SJCRH30 (cell line): ENCODE measurements around the gene THAP7. TPM values are rescaled to one million over a fixed set of nuclear protein-coding genes. Genes with fewer than 3 reads are reported as not detected.
"Not testable (repeated sequence)": the region's sequence is repeated elsewhere in the genome, so short reads cannot be mapped to it uniquely, and the experiment has no call there.

Experiments
- DNase-seq, 2 experiments: peaks; one replicate each; pipeline ENCODE4 v3.0.0-alpha.2; 2015 to 2020
- H3K27ac ChIP-seq: fragments of 250-450 bp; sonication (Bioruptor Pico); 2 replicates; pipeline ENCODE4 v1.5.1; 2020; ENCODE audit warnings: mild to moderate bottlenecking, moderate library complexity
- H3K27me3 ChIP-seq: fragments of 250-450 bp; sonication (Bioruptor Pico); 2 replicates; pipeline ENCODE4 v1.5.1; 2020; ENCODE audit warnings: mild to moderate bottlenecking, moderate library complexity
- H3K36me3 ChIP-seq: fragments of 250-450 bp; sonication (Bioruptor Pico); 2 replicates; pipeline ENCODE4 v1.5.1; 2020; ENCODE audit warnings: mild to moderate bottlenecking, moderate library complexity
- H3K4me1 ChIP-seq: fragments of 250-450 bp; sonication (Bioruptor Pico); 2 replicates; pipeline ENCODE4 v1.5.1; 2020; ENCODE audit warnings: mild to moderate bottlenecking, moderate library complexity
- H3K4me3 ChIP-seq: fragments of 250-450 bp; sonication (Bioruptor Pico); 2 replicates; pipeline ENCODE4 v1.5.1; 2020; ENCODE audit warnings: mild to moderate bottlenecking, moderate library complexity
- H3K9me3 ChIP-seq: fragments of 250-450 bp; sonication (Bioruptor Pico); replicated peaks from 2 replicates; pipeline ENCODE4 v1.5.1; 2020; ENCODE audit warnings: mild to moderate bottlenecking, moderate library complexity
- total RNA-seq: library from RNA; depleted of rRNA; stranded (reverse); fragments of >200 nt; shearing (Covaris generic); gene quantifications from 2 replicates; pipeline ENCODE4 v1.2.3, GENCODE V29; 2014

The THAP7 gene
- total RNA-seq, 1 experiment from 2014 or later: 42.1 TPM

GRCh38 chr22:21009638-21010425, 7.9 kb upstream of the THAP7 start:
- Histone ChIP-seq H3K27me3 (no peaks in the 10 kb centered on the region), H3K9me3 (no peaks in the 10 kb centered on the region)
- peak; percentile 47 to 64 for DNase-seq

GRCh38 chr22:21009208-21009607, 7.3 kb upstream of the THAP7 start:
- H3K4me3 ChIP-seq, H3K27me3 ChIP-seq, H3K4me1 ChIP-seq, H3K27ac ChIP-seq, H3K9me3 ChIP-seq, DNase-seq: not testable (repeated sequence)
- peaks cover 25% of the 10 kb centered on the region for H3K36me3 ChIP-seq

More at GRCh38 chr22:21009638-21010425, 7.9 kb upstream of the THAP7 start:
- Histone ChIP-seq H3K4me3 (no peak overlapping the region), H3K4me1 (peaks cover 9% of the 10 kb centered on the region; the same call in 1 of the 2 replicates), H3K36me3 (peaks cover 25% of the 10 kb centered on the region), H3K27ac (no peak overlapping the region)

GRCh38 chr22:21003782-21004181, 1.9 kb upstream of the THAP7 start:
- Histone ChIP-seq H3K4me1 (peaks cover 10% of the 10 kb centered on the region), H3K36me3 (peaks cover 30% of the 10 kb centered on the region), H3K4me3 (no peak overlapping the region), H3K9me3 (no peaks in the 10 kb centered on the region), H3K27ac (no peak overlapping the region), H3K27me3 (no peaks in the 10 kb centered on the region)
- DNase-seq: no peak

GRCh38 chr22:21000987-21001600, 824 bp downstream of the THAP7 start:
- Histone ChIP-seq H3K4me3 (peak overlapping the region; percentile 90), H3K9me3 (no peaks in the 10 kb centered on the region), H3K27me3 (no peaks in the 10 kb centered on the region), H3K36me3 (peaks cover 13% of the 10 kb centered on the region), H3K4me1 (peaks cover 10% of the 10 kb centered on the region), H3K27ac (peak overlapping the region; percentile 98)
- peak in 1 of 2 experiments; percentile 47 for DNase-seq

GRCh38 chr22:21000207-21000986, 1.5 kb downstream of the THAP7 start:
- H3K9me3 ChIP-seq: no peaks in the 10 kb centered on the region
- peak overlapping the region; percentile 98 for H3K27ac ChIP-seq
- DNase-seq: no peak
- H3K4me1 ChIP-seq: peaks cover 10% of the 10 kb centered on the region
- H3K4me3 ChIP-seq: peak overlapping the region; percentile 90
- H3K36me3 ChIP-seq: peaks cover 10% of the 10 kb centered on the region
- H3K27me3 ChIP-seq: no peaks in the 10 kb centered on the region

GRCh38 chr22:20999350-21000206, 2.3 kb downstream of the THAP7 start:
- no peak overlapping the region for H3K4me3 ChIP-seq
- DNase-seq: no peak
- no peaks in the 10 kb centered on the region for H3K9me3 ChIP-seq
- peaks cover 9% of the 10 kb centered on the region for H3K36me3 ChIP-seq
- H3K27me3 ChIP-seq: no peaks in the 10 kb centered on the region
- H3K4me1 ChIP-seq: peaks cover 10% of the 10 kb centered on the region
- no peak overlapping the region for H3K27ac ChIP-seq

- peaks cover 9% of the 10 kb centered on the region for H3K36me3 ChIP-seq
- H3K4me3 ChIP-seq: no peak overlapping the region
- no peak for DNase-seq
- H3K27me3 ChIP-seq: no peaks in the 10 kb centered on the region
- H3K9me3 ChIP-seq: no peaks in the 10 kb centered on the region
- no peak overlapping the region for H3K27ac ChIP-seq
- peaks cover 7% of the 10 kb centered on the region for H3K4me1 ChIP-seq
Measured at GRCh38 chr22:20998411-20999336, 3.2 kb downstream of the THAP7 start.

- Histone ChIP-seq H3K36me3 (peaks cover 9% of the 10 kb centered on the region), H3K27ac (no peak overlapping the region)
Measured at GRCh38 chr22:20997536-20998257, 4.2 kb downstream of the THAP7 start.

GRCh38 chr22:20996598-20997535, 5.1 kb downstream of the THAP7 start:
- Histone ChIP-seq H3K4me1 (peaks cover 6% of the 10 kb centered on the region; the same call in 1 of the 2 replicates), H3K36me3 (peaks cover 9% of the 10 kb centered on the region), H3K9me3 (no peaks in the 10 kb centered on the region), H3K27ac (no peak overlapping the region), H3K27me3 (no peaks in the 10 kb centered on the region), H3K4me3 (no peak overlapping the region)
- no peak for DNase-seq

More at GRCh38 chr22:20997536-20998257, 4.2 kb downstream of the THAP7 start:
- no peaks in the 10 kb centered on the region for H3K9me3 ChIP-seq
- no peaks in the 10 kb centered on the region for H3K27me3 ChIP-seq
- peaks cover 6% of the 10 kb centered on the region; the same call in 1 of the 2 replicates for H3K4me1 ChIP-seq
- H3K4me3 ChIP-seq: no peak overlapping the region
- DNase-seq: no peak

- Histone ChIP-seq H3K36me3 (peaks cover 9% of the 10 kb centered on the region), H3K4me3 (no peak overlapping the region), H3K4me1 (peaks cover 6% of the 10 kb centered on the region; the same call in 1 of the 2 replicates), H3K27me3 (no peaks in the 10 kb centered on the region), H3K27ac (no peak overlapping the region), H3K9me3 (no peaks in the 10 kb centered on the region)
- DNase-seq: no peak
Measured at GRCh38 chr22:20996031-20996410, 5.9 kb downstream of the THAP7 start.

GRCh38 chr22:20995329-20996030, 6.4 kb downstream of the THAP7 start:
- H3K4me3 ChIP-seq: no peak overlapping the region
- DNase-seq: no peak
- no peak overlapping the region for H3K27ac ChIP-seq
- H3K9me3 ChIP-seq: no peaks in the 10 kb centered on the region
- no peaks in the 10 kb centered on the region for H3K27me3 ChIP-seq
- H3K36me3 ChIP-seq: peaks cover 9% of the 10 kb centered on the region
- peaks cover 5% of the 10 kb centered on the region; the same call in 1 of the 2 replicates for H3K4me1 ChIP-seq

- Histone ChIP-seq H3K9me3 (no peaks in the 10 kb centered on the region), H3K27me3 (no peaks in the 10 kb centered on the region), H3K4me3 (no peak overlapping the region), H3K4me1 (no peaks in the 10 kb centered on the region), H3K36me3 (peaks cover 5% of the 10 kb centered on the region), H3K27ac (no peak overlapping the region)
- no peak for DNase-seq
Measured at GRCh38 chr22:20994902-20995241, 7.0 kb downstream of the THAP7 start.
